K562 treated with DMSO at 1 percent for 12 hours (cell line): Measurements from ENCODE around the gene ST8SIA3. TPM values are rescaled to one million over a fixed set of nuclear protein-coding genes. Genes with fewer than 3 reads are reported as not detected.

ENCODE experiments used
- total RNA-seq: library from RNA; unstranded; fragments of 300-600 nt; gene quantifications from 2 replicates; pipeline ENCODE4 v1.2.3, GENCODE V29; 2022; ENCODE audit not compliant: insufficient read depth

Gene ST8SIA3, protein sequence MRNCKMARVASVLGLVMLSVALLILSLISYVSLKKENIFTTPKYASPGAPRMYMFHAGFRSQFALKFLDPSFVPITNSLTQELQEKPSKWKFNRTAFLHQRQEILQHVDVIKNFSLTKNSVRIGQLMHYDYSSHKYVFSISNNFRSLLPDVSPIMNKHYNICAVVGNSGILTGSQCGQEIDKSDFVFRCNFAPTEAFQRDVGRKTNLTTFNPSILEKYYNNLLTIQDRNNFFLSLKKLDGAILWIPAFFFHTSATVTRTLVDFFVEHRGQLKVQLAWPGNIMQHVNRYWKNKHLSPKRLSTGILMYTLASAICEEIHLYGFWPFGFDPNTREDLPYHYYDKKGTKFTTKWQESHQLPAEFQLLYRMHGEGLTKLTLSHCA
- not detected in 2 replicates for total RNA-seq

DNA sequence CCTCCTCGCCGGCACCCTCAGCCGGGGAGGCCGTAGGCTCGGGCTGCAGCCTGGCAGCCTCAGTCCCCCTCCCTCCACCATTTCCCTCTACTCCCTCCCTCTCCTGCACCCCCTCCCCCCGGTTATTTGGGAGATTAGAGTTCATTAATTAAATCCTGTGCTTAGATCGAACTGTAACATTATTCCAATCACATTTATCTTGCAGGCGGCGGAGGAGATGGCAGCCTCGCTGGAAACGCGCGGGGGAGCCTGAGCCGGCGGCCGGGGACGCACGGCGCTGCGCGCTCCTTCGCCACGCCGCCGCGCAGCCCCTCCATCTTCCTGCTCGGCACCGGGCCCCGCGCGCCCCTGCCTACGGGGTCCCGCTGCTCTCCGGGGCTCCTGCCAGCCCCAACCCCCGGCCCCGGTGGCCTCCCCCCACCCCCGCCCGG is at the start of gene ST8SIA3:
Gene ST8SIA3 (plus strand): TSS at position 287 of the 431 bp plus-strand sequence. CDS start 290 bp downstream, outside the sequence.

Other genes with a start within 250 kb of the ST8SIA3 start
- not detected in 2 replicates for gene BOD1L2, start 205.5 kb upstream of the ST8SIA3 start, total RNA-seq
- 0.16 and 0.91 TPM in 2 replicates for gene ONECUT2, start 82.8 kb downstream of the ST8SIA3 start, total RNA-seq
- 27.4 and 62.1 TPM in 2 replicates for gene FECH, start 234.1 kb downstream of the ST8SIA3 start, total RNA-seq